B cell (primary cell): ENCODE measurements around the gene RBM7. TPM values are rescaled to one million over a fixed set of nuclear protein-coding genes. Genes with fewer than 3 reads are reported as not detected.

Experiments used
- ATAC-seq: fragments of 200-7000 bp; cut with Tn5 transposase; one replicate; pipeline ENCODE4 v1.10.0; 2021; ENCODE audit warnings: low read depth, mild to moderate bottlenecking, moderate number of reproducible peaks, moderate library complexity
- CTCF ChIA-PET: fragments of 350-600 bp; sonication (Branson Sonifier 250); formaldehyde crosslinking; loops from one replicate; lab custom pipeline; 2021; ENCODE audit warnings: antibody characterized with exemption, inconsistent platforms; lab: Charles Lee
- POLR2A ChIA-PET: fragments of 350-600 bp; sonication (Branson Sonifier 250); formaldehyde crosslinking; loops from one replicate; lab custom pipeline; 2021; ENCODE audit warnings: antibody characterized with exemption; lab: Charles Lee
- DNase-seq: peaks from one replicate; pipeline ENCODE4 v3.0.0; 2013
- H2AFZ ChIP-seq: 2 replicates; pipeline ENCODE4 v1.6.1; 2012; ENCODE audit warnings: mild to moderate bottlenecking, low read depth, low read length; ENCODE audit not compliant: insufficient read depth, poor library complexity, severe bottlenecking
- H3K27ac ChIP-seq, 2 donors: 1 replicate in 1 of 2; 2 replicates in 1 of 2; pipeline ENCODE4 v1.5.1; 2012 to 2013; ENCODE audit warnings: low read length in 2 of 2, mild to moderate bottlenecking in 2 of 2, moderate library complexity in 1 of 2
- H3K27me3 ChIP-seq, 4 experiments: fragments of 200-600 bp in 1 of 4; sonication (generic) in 1 of 4; replicated peaks in 1 of 4; 1 replicate in 2 of 4; 2 replicates in 2 of 4; pipeline versions ENCODE4 v1.6.1 to v1.7.0; 2013 to 2016; ENCODE audit warnings: low read length in 3 of 4, mild to moderate bottlenecking in 2 of 4, mixed read lengths in 1 of 4, moderate library complexity in 1 of 4; ENCODE audit not compliant: insufficient read depth in 4 of 4, control insufficient read depth in 3 of 4; ENCODE audit errors: control extremely low read depth in 1 of 4
- H3K36me3 ChIP-seq, 2 experiments: replicated peaks in 1 of 2; 1 replicate in 1 of 2; 2 replicates in 1 of 2; pipeline versions ENCODE4 v1.6.1 to v1.7.1; 2013; ENCODE audit warnings: low read length in 1 of 2; ENCODE audit not compliant: insufficient read depth in 2 of 2, control insufficient read depth in 1 of 2; ENCODE audit errors: control extremely low read depth in 1 of 2, extremely low read depth in 1 of 2
- H3K4me1 ChIP-seq, 2 donors: fragments of 200-600 bp in 1 of 2; sonication (generic) in 1 of 2; 1 replicate in 1 of 2; 2 replicates in 1 of 2; pipeline versions ENCODE4 v1.5.1 to v1.6.1; 2013 to 2017; ENCODE audit warnings: low read length in 2 of 2; ENCODE audit not compliant: control insufficient read depth in 2 of 2, insufficient read depth in 2 of 2
- H3K4me2 ChIP-seq: replicated peaks from 2 replicates; pipeline ENCODE3; 2012; ENCODE audit warnings: mild to moderate bottlenecking, low read depth, low read length; ENCODE audit not compliant: poor library complexity, severe bottlenecking
- H3K4me3 ChIP-seq, 5 experiments: fragments of 200-600 bp in 1 of 5; sonication (generic) in 1 of 5; 1 replicate in 3 of 5; 2 replicates in 2 of 5; pipeline versions ENCODE4 v1.5.1 to v1.7.0; 2011 to 2016; ENCODE audit warnings: low read length in 4 of 5, mild to moderate bottlenecking in 4 of 5, low read depth in 2 of 5, control low read depth in 1 of 5, moderate library complexity in 1 of 5; ENCODE audit not compliant: insufficient read depth in 1 of 5; ENCODE audit errors: control extremely low read depth in 1 of 5, extremely low read depth in 1 of 5
- H3K79me2 ChIP-seq: fragments of 200-600 bp; sonication (generic); one replicate; pipeline ENCODE4 v1.6.0; 2016; ENCODE audit warnings: low read length; ENCODE audit not compliant: control insufficient read depth, insufficient read depth
- H3K9ac ChIP-seq: fragments of 200-600 bp; sonication (generic); 2 replicates; pipeline ENCODE4 v1.6.1; 2017; ENCODE audit warnings: mild to moderate bottlenecking, low read length, moderate library complexity
- H3K9me3 ChIP-seq, 3 donors: one replicate each; pipeline versions ENCODE4 v1.6.1 to v1.7.1; 2013; ENCODE audit warnings: low read length in 2 of 3; ENCODE audit not compliant: control insufficient read depth in 2 of 3, insufficient read depth in 1 of 3; ENCODE audit errors: control extremely low read depth in 1 of 3
- H4K20me1 ChIP-seq: 2 replicates; pipeline ENCODE4 v1.6.0; 2012; ENCODE audit warnings: mild to moderate bottlenecking, low read length; ENCODE audit not compliant: insufficient read depth, control insufficient read depth, poor library complexity, severe bottlenecking
- H3K27ac Mint-ChIP-seq: one replicate; pipeline ENCODE4 v1.8.0; 2021; ENCODE audit warnings: mixed read lengths
- H3K27me3 Mint-ChIP-seq: one replicate; pipeline ENCODE4 v1.8.0; 2021; ENCODE audit warnings: mixed read lengths
- H3K4me1 Mint-ChIP-seq: one replicate; pipeline ENCODE4 v1.8.0; 2021; ENCODE audit warnings: mixed read lengths
- H3K4me3 Mint-ChIP-seq: one replicate; pipeline ENCODE4 v1.8.0; 2021; ENCODE audit warnings: mixed read lengths
- H3K9me3 Mint-ChIP-seq: one replicate; pipeline ENCODE4 v1.8.0; 2022; ENCODE audit warnings: mixed read lengths; ENCODE audit not compliant: insufficient read depth
- CTCF ChIP-seq: fragments of 200-600 bp; IDR thresholded peaks from one replicate; pipeline ENCODE4 v1.8.0; 2022; ENCODE audit warnings: antibody characterized with exemption, mild to moderate bottlenecking
- EZH2 ChIP-seq: IDR thresholded peaks from 2 replicates; pipeline ENCODE4 v1.6.1; 2012; ENCODE audit warnings: borderline replicate concordance, low read depth, mild to moderate bottlenecking, moderate library complexity, low read length; ENCODE audit not compliant: insufficient read depth, poor library complexity, severe bottlenecking
- WGBS: methylation state at CpG from one replicate; pipeline ENCODE4 v1.1.5; 2013; ENCODE audit warnings: missing lambda C conversion rate; ENCODE audit not compliant: insufficient coverage; 5-methylcytosine and 5-hydroxymethylcytosine counted together
- intact Hi-C: fragments of 100-400 bp; cut with micrococcal nuclease; formaldehyde crosslinking; loops from one replicate; pipeline ENCODE4 v1.10.0; 2022
- polyA minus RNA-seq: library from RNA; depleted of rRNA, polyadenylated mRNA; stranded (reverse); fragments of >200 nt; gene quantifications from 2 replicates; pipeline ENCODE4 v1.2.3, GENCODE V29; 2012
- polyA plus RNA-seq: library from polyadenylated mRNA; depleted of rRNA; stranded (reverse); fragments of >200 nt; gene quantifications from 2 replicates; pipeline ENCODE4 v1.2.3, GENCODE V29; 2012
- total RNA-seq, 2 donors: library from RNA; stranded (reverse); fragments of 120-200 nt in 1 of 2; gene quantifications; 1 replicate in 1 of 2; 2 replicates in 1 of 2; pipeline versions ENCODE4 v1.2.3 to v1.2.4, GENCODE V29; 2013 to 2022

Gene RBM7
- total RNA-seq (34.8 and 36.1 TPM in 2 replicates), polyA plus RNA-seq (26.3 and 35.3 TPM in 2 replicates), polyA minus RNA-seq (16.0 and 49.2 TPM in 2 replicates)
- total RNA-seq (2013): 28.1 TPM

- Mint-ChIP-seq H3K27ac (peak within 1 kb of the TSS; percentile 98), H3K4me1 (peaks cover 45% of the 10 kb centered on the region), H3K4me3 (peak within 1 kb of the TSS; percentile 99), H3K27me3 (no peaks in the 10 kb centered on the region), H3K9me3 (no peaks in the 10 kb centered on the region)
- Histone ChIP-seq H3K4me1 (peaks cover 21 to 28% of the 10 kb centered on the region in 2 donors), H3K36me3 (peaks cover 3 to 15% of the 10 kb centered on the region in 2 experiments), H3K79me2 (peaks cover 52% of the 10 kb centered on the region), H3K9me3 (no peaks in the 10 kb centered on the region), H3K9ac (peak within 1 kb of the TSS; percentile 87), H3K4me3 (peak within 1 kb of the TSS; percentile 72 to 98 (median 89)), H2AFZ (peak within 1 kb of the TSS; percentile 79), H3K27ac (peak within 1 kb of the TSS; percentile 87 to 92), H3K27me3 (no peaks in the 10 kb centered on the region), H4K20me1 (no peaks in the 10 kb centered on the region), H3K4me2 (peak within 1 kb of the TSS; percentile 81)
- peak; percentile 99 for DNase-seq
- WGBS: under 1% methylated on average over 65 of the region's 65 CpGs
- TF ChIP-seq CTCF: no peak
- no peak for TF ChIP-seq EZH2
- peak; percentile 94 for ATAC-seq
- CTCF ChIA-PET: interaction anchor here (0.6 to 1.3 kb wide), 2 partner anchors 39 to 50 kb away, joined by 3 read pairs; partner anchors contain the start of gene REXO2
- POLR2A ChIA-PET: interaction anchor here (0.8 kb wide), 1 partner anchor 39 kb away, joined by 3 read pairs; the partner anchor contains the start of gene REXO2
- intact Hi-C loops: loop anchor here (1.0 to 2.0 kb wide), 4 partner anchors 39 to 1086 kb away; partner anchors contain the start of genes REXO2, TTC12, USP28 and ZW10
These were observed at the start of gene RBM7, which contains the start of gene C11orf71 for GRCh38 chr11:114400216-114400914. Gene RBM7, plus strand, starts transcription at chr11:114400666. Its CDS starts 6 bp downstream, at chr11:114400672. Gene C11orf71, minus strand, starts transcription at chr11:114400511. Its CDS starts 180 bp downstream, at chr11:114400331.

GRCh38 chr11:114353443-114353842 is 47.0 kb upstream of the RBM7 start:
- no peaks in the 10 kb centered on the region for H3K9me3 Mint-ChIP-seq
- H3K27ac ChIP-seq: no peak overlapping the region
- H3K9ac ChIP-seq: no peak overlapping the region
- H3K4me2 ChIP-seq: no peak overlapping the region
- intact Hi-C loops: no loop called here
- H3K4me3 Mint-ChIP-seq: no peak overlapping the region
- ChIA-PET POLR2A (no interaction called here), CTCF (no interaction called here)
- no peak overlapping the region for H3K27ac Mint-ChIP-seq
- no peaks in the 10 kb centered on the region for H3K4me1 Mint-ChIP-seq
- DNase-seq (no peak), ATAC-seq (no peak)
- no CpG with 5 or more reads among the region's 3 CpGs for WGBS
- no peaks in the 10 kb centered on the region for H3K36me3 ChIP-seq
- H4K20me1 ChIP-seq: no peaks in the 10 kb centered on the region
- no peaks in the 10 kb centered on the region for H3K27me3 ChIP-seq
- H3K4me3 ChIP-seq: no peak overlapping the region
- no peaks in the 10 kb centered on the region for H3K9me3 ChIP-seq
- peaks cover 23% of the 10 kb centered on the region for H3K27me3 Mint-ChIP-seq
- H3K4me1 ChIP-seq: no peaks in the 10 kb centered on the region
- no peak overlapping the region for H2AFZ ChIP-seq
- TF ChIP-seq EZH2: no peak
- no peak for TF ChIP-seq CTCF
- no peaks in the 10 kb centered on the region for H3K79me2 ChIP-seq
